ENCODE results near the gene HNRNPA2B1. TPM values are rescaled to one million over a fixed set of nuclear protein-coding genes. Genes with fewer than 3 reads are reported as not detected.
"Not testable (repeated sequence)": the region's sequence is repeated elsewhere in the genome, so short reads cannot be mapped to it uniquely, and the experiment has no call there.

Gene HNRNPA2B1
- polyA plus RNA-seq, 3 donors from 2014 or later: 442 to 823 (median 643) TPM

- no peaks in the 10 kb centered on the region for H3K9me3 Mint-ChIP-seq
- H3K4me1 Mint-ChIP-seq: peaks cover 34 to 44% of the 10 kb centered on the region in 2 donors
- no peaks in the 10 kb centered on the region for H3K36me3 Mint-ChIP-seq
- DNase-seq: no peak
- peak overlapping the region; percentile 87 to 92 (median 90) for H3K4me3 Mint-ChIP-seq
- peaks cover 0 to 11% (median 8%) of the 10 kb centered on the region in 3 donors for H3K27me3 Mint-ChIP-seq (ENCODE audit: low read depth in 3 of 3)
- peak overlapping the region in 5 of 6 donors; percentile 13 to 63 (median 52) for H3K27ac Mint-ChIP-seq
These were observed 49.5 kb downstream of the HNRNPA2B1 start for GRCh38 chr7:26151096-26151495.

GRCh38 chr7:26149391-26149977 lies 51.1 kb downstream of the HNRNPA2B1 start:
- no peaks in the 10 kb centered on the region for H3K9me3 Mint-ChIP-seq
- H3K4me1 Mint-ChIP-seq: peaks cover 25 to 29% of the 10 kb centered on the region in 2 donors
- peaks cover 0 to 11% (median 8%) of the 10 kb centered on the region in 3 donors for H3K27me3 Mint-ChIP-seq (ENCODE audit: low read depth in 3 of 3)
- no peak overlapping the region for H3K4me3 Mint-ChIP-seq
- no peaks in the 10 kb centered on the region for H3K36me3 Mint-ChIP-seq
- H3K27ac Mint-ChIP-seq: no peak overlapping the region
- no peak for DNase-seq

GRCh38 chr7:26148307-26148700 lies 52.2 kb downstream of the HNRNPA2B1 start:
- not testable (repeated sequence) for H3K27ac Mint-ChIP-seq, DNase-seq, H3K9me3 Mint-ChIP-seq, H3K36me3 Mint-ChIP-seq, H3K4me3 Mint-ChIP-seq
- Mint-ChIP-seq H3K4me1 (peaks cover 15 to 17% of the 10 kb centered on the region in 2 donors), H3K27me3 (ENCODE audit: low read depth in 3 of 3) (peaks cover 4 to 11% (median 4%) of the 10 kb centered on the region in 3 donors)

- peaks cover 11 to 12% of the 10 kb centered on the region in 2 donors for H3K4me1 Mint-ChIP-seq
- not testable (repeated sequence) for DNase-seq; H3K4me3 Mint-ChIP-seq; H3K36me3 Mint-ChIP-seq; H3K9me3 Mint-ChIP-seq; H3K27me3 Mint-ChIP-seq (ENCODE audit: low read depth in 3 of 3); H3K27ac Mint-ChIP-seq
These were observed 52.8 kb downstream of the HNRNPA2B1 start for GRCh38 chr7:26147646-26148306.

- no peak for DNase-seq
- Mint-ChIP-seq H3K27ac (no peak overlapping the region), H3K4me1 (peaks cover 11 to 12% of the 10 kb centered on the region in 2 donors), H3K36me3 (peaks cover 0 to 4% (median 0%) of the 10 kb centered on the region in 3 donors), H3K4me3 (no peak overlapping the region), H3K27me3 (ENCODE audit: low read depth in 3 of 3) (peaks cover 0 to 8% (median 4%) of the 10 kb centered on the region in 3 donors), H3K9me3 (no peaks in the 10 kb centered on the region)
These were observed 53.5 kb downstream of the HNRNPA2B1 start for GRCh38 chr7:26147030-26147429.

GRCh38 chr7:26145238-26145637 lies 55.3 kb downstream of the HNRNPA2B1 start:
- DNase-seq: no peak
- no peaks in the 10 kb centered on the region for H3K9me3 Mint-ChIP-seq
- peaks cover 0 to 4% (median 3%) of the 10 kb centered on the region in 3 donors for H3K27me3 Mint-ChIP-seq (ENCODE audit: low read depth in 3 of 3)
- H3K27ac Mint-ChIP-seq: no peak overlapping the region
- H3K4me3 Mint-ChIP-seq: no peak overlapping the region
- H3K36me3 Mint-ChIP-seq: peaks cover 0 to 4% (median 0%) of the 10 kb centered on the region in 3 donors
- no peaks in the 10 kb centered on the region for H3K4me1 Mint-ChIP-seq

GRCh38 chr7:26144184-26145080 lies 56.1 kb downstream of the HNRNPA2B1 start:
- peaks cover 0 to 4% (median 3%) of the 10 kb centered on the region in 3 donors for H3K27me3 Mint-ChIP-seq (ENCODE audit: low read depth in 3 of 3)
- no peak overlapping the region for H3K4me3 Mint-ChIP-seq
- H3K9me3 Mint-ChIP-seq: no peaks in the 10 kb centered on the region
- H3K4me1 Mint-ChIP-seq: no peaks in the 10 kb centered on the region
- H3K27ac Mint-ChIP-seq: no peak overlapping the region
- no peak for DNase-seq
- peaks cover 0 to 4% (median 0%) of the 10 kb centered on the region in 3 donors for H3K36me3 Mint-ChIP-seq

GRCh38 chr7:26143298-26144048 lies 57.1 kb downstream of the HNRNPA2B1 start:
- peaks cover 0 to 4% (median 3%) of the 10 kb centered on the region in 3 donors for H3K27me3 Mint-ChIP-seq (ENCODE audit: low read depth in 3 of 3)

GRCh38 chr7:26141077-26141476 lies 59.5 kb downstream of the HNRNPA2B1 start:
- H3K9me3 Mint-ChIP-seq: no peaks in the 10 kb centered on the region

More at GRCh38 chr7:26143298-26144048, 57.1 kb downstream of the HNRNPA2B1 start:
- Mint-ChIP-seq H3K27ac (no peak overlapping the region), H3K4me3 (no peak overlapping the region), H3K9me3 (no peaks in the 10 kb centered on the region), H3K36me3 (peaks cover 0 to 4% (median 0%) of the 10 kb centered on the region in 3 donors), H3K4me1 (no peaks in the 10 kb centered on the region)
- DNase-seq: no peak

GRCh38 chr7:26140380-26140779 lies 60.2 kb downstream of the HNRNPA2B1 start:
- no peak for DNase-seq
- Mint-ChIP-seq H3K27me3 (ENCODE audit: low read depth in 3 of 3) (peaks cover 0 to 8% (median 4%) of the 10 kb centered on the region in 3 donors), H3K4me1 (no peaks in the 10 kb centered on the region), H3K27ac (no peak overlapping the region), H3K4me3 (no peak overlapping the region), H3K36me3 (peaks cover 0 to 4% (median 0%) of the 10 kb centered on the region in 3 donors), H3K9me3 (no peaks in the 10 kb centered on the region)

More at GRCh38 chr7:26141077-26141476, 59.5 kb downstream of the HNRNPA2B1 start:
- H3K36me3 Mint-ChIP-seq: peaks cover 0 to 4% (median 0%) of the 10 kb centered on the region in 3 donors
- DNase-seq: no peak
- H3K27ac Mint-ChIP-seq: no peak overlapping the region
- peaks cover 0 to 8% (median 4%) of the 10 kb centered on the region in 3 donors for H3K27me3 Mint-ChIP-seq (ENCODE audit: low read depth in 3 of 3)
- no peaks in the 10 kb centered on the region for H3K4me1 Mint-ChIP-seq
- H3K4me3 Mint-ChIP-seq: no peak overlapping the region
